Nephron progenitor cell (in vitro differentiated cells): ENCODE results near the gene FNDC5.

Source experiments
- DNase-seq: peaks from one replicate; pipeline ENCODE4 v3.0.0; 2021
- H3K27ac Mint-ChIP-seq: 2 replicates; pipeline ENCODE4 v1.8.0; 2021; ENCODE audit warnings: mild to moderate bottlenecking, moderate library complexity, mixed read lengths
- H3K27me3 Mint-ChIP-seq: 2 replicates; pipeline ENCODE4 v1.8.0; 2021; ENCODE audit warnings: mild to moderate bottlenecking, low read depth, mixed read lengths; ENCODE audit not compliant: poor library complexity
- H3K36me3 Mint-ChIP-seq: 2 replicates; pipeline ENCODE4 v1.8.0; 2021; ENCODE audit warnings: low read depth, mixed read lengths
- H3K4me1 Mint-ChIP-seq: 2 replicates; pipeline ENCODE4 v1.8.0; 2021; ENCODE audit warnings: mixed read lengths
- H3K4me3 Mint-ChIP-seq: 2 replicates; pipeline ENCODE4 v1.8.0; 2021; ENCODE audit warnings: mild to moderate bottlenecking, moderate library complexity, mixed read lengths
- H3K9me3 Mint-ChIP-seq: 2 replicates; pipeline ENCODE4 v1.8.0; 2021; ENCODE audit warnings: mild to moderate bottlenecking, moderate library complexity, mixed read lengths
- CTCF ChIP-seq: fragments of 200-600 bp; sonication (generic); IDR thresholded peaks from 2 replicates; pipeline ENCODE4 v1.5.0; 2021; ENCODE audit warnings: antibody characterized with exemption

FNDC5 gene

GRCh38 chr1:32902535-32902920, 31.8 kb upstream of the FNDC5 start:
- Mint-ChIP-seq H3K4me3 (peak overlapping the region; percentile 46), H3K9me3 (no peaks in the 10 kb centered on the region), H3K27ac (no peak overlapping the region), H3K36me3 (no peaks in the 10 kb centered on the region), H3K4me1 (peaks cover 2% of the 10 kb centered on the region), H3K27me3 (peaks cover 67% of the 10 kb centered on the region)
- no peak for TF ChIP-seq CTCF
- no peak for DNase-seq

- Mint-ChIP-seq H3K9me3 (no peaks in the 10 kb centered on the region), H3K4me1 (peaks cover 8% of the 10 kb centered on the region), H3K4me3 (peak overlapping the region; percentile 79), H3K27me3 (peaks cover 67% of the 10 kb centered on the region), H3K36me3 (no peaks in the 10 kb centered on the region), H3K27ac (no peak overlapping the region)
- no peak for DNase-seq
- TF ChIP-seq CTCF, result no peak
These were observed 31.3 kb upstream of the FNDC5 start for GRCh38 chr1:32901823-32902534.

GRCh38 chr1:32900956-32901822, 30.5 kb upstream of the FNDC5 start, which contains the start of gene TMEM54:
Gene TMEM54 (minus strand): TSS chr1:32901389. CDS start chr1:32901238, 151 bp downstream.
- H3K27ac Mint-ChIP-seq, result no peak within 1 kb of the TSS
- peaks cover 67% of the 10 kb centered on the region for H3K27me3 Mint-ChIP-seq
- no peaks in the 10 kb centered on the region for H3K36me3 Mint-ChIP-seq
- H3K4me1 Mint-ChIP-seq, result peaks cover 9% of the 10 kb centered on the region
- TF ChIP-seq CTCF, result no peak
- H3K4me3 Mint-ChIP-seq, result peak within 1 kb of the TSS; percentile 79
- DNase-seq, result peak; percentile 66
- H3K9me3 Mint-ChIP-seq, result no peaks in the 10 kb centered on the region

GRCh38 chr1:32900371-32900955, 29.8 kb upstream of the FNDC5 start:
- Mint-ChIP-seq H3K9me3 (no peaks in the 10 kb centered on the region), H3K4me3 (peak overlapping the region; percentile 74), H3K27ac (no peak overlapping the region), H3K4me1 (peaks cover 9% of the 10 kb centered on the region), H3K36me3 (no peaks in the 10 kb centered on the region), H3K27me3 (peaks cover 67% of the 10 kb centered on the region)
- DNase-seq, result no peak
- TF ChIP-seq CTCF, result no peak

- Mint-ChIP-seq H3K27me3 (peaks cover 63% of the 10 kb centered on the region), H3K4me1 (peaks cover 9% of the 10 kb centered on the region), H3K36me3 (no peaks in the 10 kb centered on the region), H3K27ac (no peak overlapping the region), H3K4me3 (no peak overlapping the region), H3K9me3 (no peaks in the 10 kb centered on the region)
- DNase-seq, result no peak
- no peak for TF ChIP-seq CTCF
These were observed 29.0 kb upstream of the FNDC5 start for GRCh38 chr1:32899586-32900296.
